ENCODE data around the gene STRBP. TPM values are rescaled to one million over a fixed set of nuclear protein-coding genes. Genes with fewer than 3 reads are reported as not detected.

STRBP gene
- total RNA-seq (10 to 100 TPM; 21.1 to 23.8 TPM), polyA plus RNA-seq (10 to 100 TPM; 17.5 to 21.5 TPM)

DNA sequence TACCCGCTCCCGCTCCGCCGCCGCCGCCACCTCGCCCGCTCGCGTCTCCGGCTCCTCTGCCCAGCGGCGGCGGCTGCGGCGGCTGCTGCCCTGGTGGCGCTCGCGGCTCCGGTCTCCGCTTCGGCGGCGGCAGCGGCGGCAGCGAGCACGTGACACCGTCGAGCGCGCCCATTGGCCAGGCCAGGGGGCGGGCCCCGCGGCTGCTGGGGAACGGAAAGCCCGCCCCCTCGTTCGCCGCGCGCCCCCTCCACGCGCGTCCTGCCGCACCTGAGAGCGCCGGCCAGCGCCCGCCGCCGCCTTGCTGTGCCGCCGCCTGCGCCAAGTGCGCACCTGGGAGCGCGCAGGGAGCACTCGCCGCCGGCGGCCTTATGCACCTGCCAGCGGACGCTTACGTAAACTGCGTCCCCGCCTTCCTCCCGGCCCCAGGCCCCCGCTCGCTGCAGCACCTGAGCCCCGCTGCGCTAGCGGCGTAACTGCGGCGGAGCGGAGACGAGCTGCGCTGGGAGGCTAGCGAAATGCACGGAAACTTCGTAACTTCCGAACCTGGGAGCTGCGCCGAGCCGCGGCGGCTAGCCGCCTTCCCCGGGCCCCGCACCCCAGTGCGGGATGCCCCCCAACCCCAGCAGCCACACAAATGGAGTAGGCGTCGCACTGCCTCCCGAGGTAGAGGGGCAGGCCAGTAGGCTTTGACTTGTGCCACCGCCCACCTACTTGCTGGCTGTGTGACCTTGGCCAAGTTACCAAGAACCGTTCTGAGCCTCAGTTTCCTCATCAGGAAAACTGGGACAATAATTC lies at the start of gene STRBP:
Gene STRBP, minus strand, starts transcription at position 122 of the 795 bp plus-strand sequence. CDS start 84,452 bp downstream, outside the sequence.
- Histone ChIP-seq H3K36me3 (ENCODE audit: insufficient read depth, low read length) (no peaks in the 10 kb centered on the region), H3K27me3 (ENCODE audit: insufficient read depth, low read length) (no peaks in the 10 kb centered on the region), H3K4me3 (ENCODE audit: low read length in 2 of 2) (peak within 1 kb of the TSS; percentile 68 to 76), H3K4me1 (ENCODE audit: insufficient read depth, low read length) (peaks cover 22% of the 10 kb centered on the region), H3K27ac (ENCODE audit: low read depth, low read length) (peak within 1 kb of the TSS; percentile 63), H3K9me3 (ENCODE audit: control insufficient read depth in 1 of 2, low read length in 2 of 2) (no peaks in the 10 kb centered on the region)
- no peaks in the 10 kb centered on the region for H3K27me3 Mint-ChIP-seq
- ChIA-PET POLR2A (ENCODE audit: partially characterized antibody) (interaction anchor here (0.7 to 1.8 kb wide), 5 partner anchors 37 to 365 kb away, joined by 3 to 12 read pairs (median 4); no protein-coding TSS in a partner anchor), CTCF (ENCODE audit: partially characterized antibody) (interaction anchor here (0.9 to 1.5 kb wide), 5 partner anchors 13 to 81 kb away, joined by 3 to 9 read pairs (median 3); no protein-coding TSS in a partner anchor)
- peak within 1 kb of the TSS; percentile 77 to 94 (median 89) for H3K27ac Mint-ChIP-seq
- DNase-seq, result peak; percentile 89 to 98 (median 95)
- no peaks in the 10 kb centered on the region for H3K36me3 Mint-ChIP-seq
- peaks cover 19 to 33% (median 24%) of the 10 kb centered on the region in 4 donors for H3K4me1 Mint-ChIP-seq
- H3K9me3 Mint-ChIP-seq, result no peaks in the 10 kb centered on the region
- H3K4me3 Mint-ChIP-seq, result peak within 1 kb of the TSS; percentile 82 to 93 (median 90)
- intact Hi-C loops (cut with micrococcal nuclease), result loop anchor here (1.0 to 10.0 kb wide), 4 partner anchors 54 to 440 kb away; partner anchors contain the start of genes PDCL and RABGAP1

DNA sequence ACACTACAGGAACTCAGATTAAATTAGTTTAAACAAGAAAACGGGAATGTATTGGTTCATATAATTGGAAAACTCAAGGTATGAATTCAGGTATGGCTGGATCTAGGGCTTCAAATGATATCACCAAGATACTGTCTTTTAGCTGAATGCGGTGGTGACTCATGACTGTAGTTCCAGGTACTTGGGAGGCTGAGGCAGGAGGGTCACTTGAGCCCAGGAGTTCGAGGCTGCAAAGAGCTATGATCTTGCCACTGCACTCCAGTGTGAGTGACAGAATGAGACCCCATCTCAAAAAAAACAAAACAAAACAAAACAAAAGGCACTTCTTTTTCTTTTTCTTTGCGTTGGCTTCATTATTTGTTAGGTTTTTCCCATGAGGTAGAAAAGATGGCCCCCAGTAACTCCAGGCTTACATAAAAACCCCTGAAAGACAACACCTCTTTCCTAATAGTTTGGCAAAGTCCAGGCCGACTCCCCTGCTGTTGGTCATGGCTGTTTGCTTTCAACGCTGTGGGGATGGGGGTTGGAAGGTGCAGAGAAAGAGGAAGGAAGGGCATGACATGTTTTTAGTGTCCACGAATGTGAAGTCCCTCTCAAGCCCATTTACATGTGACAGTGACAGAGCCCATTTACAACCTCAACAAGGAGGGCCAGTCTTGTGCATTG lies 47.8 kb upstream of the STRBP start:
- H3K27ac Mint-ChIP-seq, result no peak overlapping the region

DNA sequence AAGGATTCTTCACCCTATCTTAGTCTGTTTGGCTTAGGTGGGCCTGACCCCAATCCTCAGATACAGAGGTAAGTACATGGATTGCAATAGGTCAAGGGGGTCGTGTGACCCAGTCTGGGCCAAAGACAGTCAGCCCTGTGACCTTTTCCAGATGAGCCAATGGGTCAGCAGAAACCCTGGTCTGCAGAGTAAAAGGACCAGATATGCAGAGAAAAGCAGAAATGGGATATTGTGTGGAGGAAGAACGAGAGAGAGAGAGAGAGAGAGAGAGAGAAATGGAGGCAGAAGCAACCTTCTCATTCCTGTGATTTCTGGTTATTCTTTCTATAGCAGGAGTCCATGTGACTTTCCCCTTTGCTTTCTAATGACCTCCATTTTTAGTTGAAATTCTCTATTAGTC lies 47.2 kb upstream of the STRBP start:
- no peak overlapping the region for H3K4me3 ChIP-seq (ENCODE audit: low read length in 2 of 2)
- no peak overlapping the region for H3K27ac ChIP-seq (ENCODE audit: low read depth, low read length)
- H3K27ac Mint-ChIP-seq, result peak overlapping the region in 1 of 7 donors; percentile 36
- no peaks in the 10 kb centered on the region for H3K36me3 ChIP-seq (ENCODE audit: insufficient read depth, low read length)
- peaks cover 0 to 7% of the 10 kb centered on the region in 2 donors for H3K27me3 Mint-ChIP-seq
- ChIA-PET POLR2A (ENCODE audit: partially characterized antibody) (no interaction called here), CTCF (ENCODE audit: partially characterized antibody) (no interaction called here)
- H3K27me3 ChIP-seq (ENCODE audit: insufficient read depth, low read length), result no peaks in the 10 kb centered on the region
- no peaks in the 10 kb centered on the region for H3K36me3 Mint-ChIP-seq
- peaks cover 0 to 1% (median 0%) of the 10 kb centered on the region in 8 donors for H3K9me3 Mint-ChIP-seq
- H3K4me1 ChIP-seq (ENCODE audit: insufficient read depth, low read length), result no peaks in the 10 kb centered on the region
- no peak overlapping the region for H3K4me3 Mint-ChIP-seq
- no peak for DNase-seq
- intact Hi-C loops (cut with micrococcal nuclease), result no loop called here
- no peaks in the 10 kb centered on the region for H3K9me3 ChIP-seq (ENCODE audit: control insufficient read depth in 1 of 2, low read length in 2 of 2)
- peaks cover 0 to 12% (median 1%) of the 10 kb centered on the region in 4 donors for H3K4me1 Mint-ChIP-seq

More for the DNA sequence above, 47.8 kb upstream of the STRBP start:
- peaks cover 2% of the 10 kb centered on the region for H3K4me1 ChIP-seq (ENCODE audit: insufficient read depth, low read length)
- no peak for DNase-seq
- Mint-ChIP-seq H3K9me3 (peaks cover 0 to 1% (median 0%) of the 10 kb centered on the region in 8 donors), H3K4me1 (peaks cover under 1 to 14% (median 1%) of the 10 kb centered on the region in 4 donors), H3K36me3 (no peaks in the 10 kb centered on the region), H3K27me3 (peaks cover 0 to 7% of the 10 kb centered on the region in 2 donors), H3K4me3 (no peak overlapping the region)
- intact Hi-C loops (cut with micrococcal nuclease), result no loop called here
- H3K4me3 ChIP-seq (ENCODE audit: low read length in 2 of 2), result no peak overlapping the region
- no peaks in the 10 kb centered on the region for H3K36me3 ChIP-seq (ENCODE audit: insufficient read depth, low read length)
- no peaks in the 10 kb centered on the region for H3K27me3 ChIP-seq (ENCODE audit: insufficient read depth, low read length)
- no peaks in the 10 kb centered on the region for H3K9me3 ChIP-seq (ENCODE audit: control insufficient read depth in 1 of 2, low read length in 2 of 2)
- ChIA-PET POLR2A (ENCODE audit: partially characterized antibody) (no interaction called here), CTCF (ENCODE audit: partially characterized antibody) (no interaction called here)
- no peak overlapping the region for H3K27ac ChIP-seq (ENCODE audit: low read depth, low read length)

DNA sequence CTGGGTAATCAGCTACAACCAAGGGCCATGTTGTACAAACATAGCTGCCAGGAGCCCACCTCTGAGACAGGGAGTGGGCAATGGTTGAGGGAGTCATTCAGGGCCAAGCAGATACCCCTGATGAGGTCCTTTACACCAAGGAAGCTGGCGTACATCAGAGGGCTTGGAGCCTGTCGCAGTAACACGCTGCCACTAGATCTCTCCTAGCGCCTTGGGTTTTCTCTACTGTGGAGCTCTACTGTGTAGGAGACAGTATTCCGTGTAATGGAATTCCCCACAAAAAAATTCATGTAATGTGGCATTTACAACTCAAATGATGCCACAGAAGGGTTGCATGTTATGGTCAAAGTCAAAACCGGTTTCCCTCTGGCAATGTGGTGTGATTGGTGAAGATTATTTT lies 46.2 kb upstream of the STRBP start:
- no peak overlapping the region for H3K27ac Mint-ChIP-seq
- Histone ChIP-seq H3K4me1 (ENCODE audit: insufficient read depth, low read length) (no peaks in the 10 kb centered on the region), H3K9me3 (ENCODE audit: control insufficient read depth in 1 of 2, low read length in 2 of 2) (no peaks in the 10 kb centered on the region), H3K27me3 (ENCODE audit: insufficient read depth, low read length) (no peaks in the 10 kb centered on the region), H3K36me3 (ENCODE audit: insufficient read depth, low read length) (no peaks in the 10 kb centered on the region), H3K4me3 (ENCODE audit: low read length in 2 of 2) (no peak overlapping the region), H3K27ac (ENCODE audit: low read depth, low read length) (no peak overlapping the region)
- H3K27me3 Mint-ChIP-seq, result peaks cover 0 to 7% of the 10 kb centered on the region in 2 donors
- H3K9me3 Mint-ChIP-seq, result peaks cover 0 to 1% (median 0%) of the 10 kb centered on the region in 8 donors
- ChIA-PET CTCF (ENCODE audit: partially characterized antibody) (interaction anchor here (1.1 kb wide), 1 partner anchor 9 kb away, joined by 3 read pairs; no protein-coding TSS in a partner anchor), POLR2A (ENCODE audit: partially characterized antibody) (interaction anchor here (1.1 kb wide), 1 partner anchor 8 kb away, joined by 3 read pairs; no protein-coding TSS in a partner anchor)
- H3K4me3 Mint-ChIP-seq, result no peak overlapping the region
- no peaks in the 10 kb centered on the region for H3K36me3 Mint-ChIP-seq
- H3K4me1 Mint-ChIP-seq, result peaks cover 0 to 12% (median 1%) of the 10 kb centered on the region in 4 donors
- intact Hi-C loops (cut with micrococcal nuclease), result no loop called here
- DNase-seq, result no peak

DNA sequence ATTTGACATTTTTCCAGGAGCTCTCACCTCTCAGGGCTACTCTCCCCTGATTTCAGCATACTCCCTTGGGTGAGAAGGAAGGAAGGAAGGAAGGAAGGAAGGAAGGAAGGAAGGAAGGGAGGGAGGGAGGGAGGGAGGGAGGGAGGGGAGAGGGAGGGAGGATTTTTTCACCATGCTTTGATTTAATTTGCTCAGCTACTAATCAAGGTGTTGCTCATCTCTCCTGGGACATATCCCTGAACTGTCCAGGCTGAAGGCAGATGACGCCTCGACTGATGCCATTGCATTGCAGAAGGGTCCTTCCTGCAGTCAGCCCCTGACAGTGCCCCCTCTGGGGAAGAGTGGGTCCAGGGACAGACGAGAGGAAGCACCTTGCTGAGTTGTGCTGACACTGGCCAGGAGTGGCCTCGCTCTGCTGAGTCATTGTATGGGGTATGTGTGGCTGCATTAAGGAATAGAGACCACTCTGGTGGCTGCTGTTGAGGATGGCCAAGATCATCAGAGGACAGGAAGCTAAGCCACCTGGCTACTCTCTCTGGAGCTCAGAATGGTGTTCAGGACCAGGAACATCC lies 44.0 kb upstream of the STRBP start:
- no peak overlapping the region for H3K4me3 Mint-ChIP-seq
- no peaks in the 10 kb centered on the region for H3K27me3 ChIP-seq (ENCODE audit: insufficient read depth, low read length)
- H3K9me3 ChIP-seq (ENCODE audit: control insufficient read depth in 1 of 2, low read length in 2 of 2), result no peaks in the 10 kb centered on the region
- peaks cover 0 to 12% (median 1%) of the 10 kb centered on the region in 4 donors for H3K4me1 Mint-ChIP-seq
- ChIA-PET POLR2A (ENCODE audit: partially characterized antibody) (no interaction called here), CTCF (ENCODE audit: partially characterized antibody) (no interaction called here)
- H3K27ac Mint-ChIP-seq, result no peak overlapping the region
- no peaks in the 10 kb centered on the region for H3K4me1 ChIP-seq (ENCODE audit: insufficient read depth, low read length)
- H3K27ac ChIP-seq (ENCODE audit: low read depth, low read length), result no peak overlapping the region
- intact Hi-C loops (cut with micrococcal nuclease), result no loop called here
- peaks cover 0 to 7% of the 10 kb centered on the region in 2 donors for H3K27me3 Mint-ChIP-seq
- H3K36me3 Mint-ChIP-seq, result no peaks in the 10 kb centered on the region
- no peak for DNase-seq
- no peak overlapping the region for H3K4me3 ChIP-seq (ENCODE audit: low read length in 2 of 2)
- peaks cover 0 to 1% (median 0%) of the 10 kb centered on the region in 8 donors for H3K9me3 Mint-ChIP-seq
- H3K36me3 ChIP-seq (ENCODE audit: insufficient read depth, low read length), result no peaks in the 10 kb centered on the region

DNA sequence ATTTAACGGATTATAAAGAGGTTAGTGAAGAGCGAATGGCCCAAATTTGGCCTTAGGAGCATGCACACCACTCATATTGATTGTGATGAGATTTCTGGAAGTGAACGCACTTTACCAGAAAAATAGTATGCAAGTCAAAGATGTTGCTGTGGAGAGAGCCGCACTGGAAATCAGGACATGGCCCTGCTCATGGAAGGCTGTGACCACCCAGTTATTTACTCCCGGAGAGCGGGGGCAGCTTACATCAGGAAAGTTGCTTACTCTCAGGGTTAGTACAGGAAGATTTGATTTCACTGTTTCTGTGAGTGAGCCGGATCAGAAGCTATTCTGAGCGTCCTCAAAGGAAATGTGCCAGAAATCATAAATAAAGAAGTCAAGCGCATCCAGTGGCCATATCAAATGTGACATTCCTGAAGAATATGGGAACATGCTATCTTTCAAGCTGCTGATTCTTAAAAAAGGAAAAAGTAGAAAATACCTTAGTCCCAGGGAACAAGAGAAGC lies 42.9 kb upstream of the STRBP start:
- Histone ChIP-seq H3K36me3 (ENCODE audit: insufficient read depth, low read length) (no peaks in the 10 kb centered on the region), H3K4me3 (ENCODE audit: low read length in 2 of 2) (no peak overlapping the region), H3K4me1 (ENCODE audit: insufficient read depth, low read length) (peaks cover 3% of the 10 kb centered on the region), H3K27ac (ENCODE audit: low read depth, low read length) (no peak overlapping the region), H3K27me3 (ENCODE audit: insufficient read depth, low read length) (no peaks in the 10 kb centered on the region), H3K9me3 (ENCODE audit: control insufficient read depth in 1 of 2, low read length in 2 of 2) (no peaks in the 10 kb centered on the region)
- POLR2A ChIA-PET (ENCODE audit: partially characterized antibody), result no interaction called here
- no peak overlapping the region for H3K4me3 Mint-ChIP-seq
- H3K4me1 Mint-ChIP-seq, result peaks cover 0 to 12% (median 1%) of the 10 kb centered on the region in 4 donors
- H3K36me3 Mint-ChIP-seq, result no peaks in the 10 kb centered on the region
- DNase-seq, result no peak
- CTCF ChIA-PET (ENCODE audit: partially characterized antibody), result no interaction called here
- intact Hi-C loops (cut with micrococcal nuclease), result no loop called here
- peaks cover 0 to 7% of the 10 kb centered on the region in 2 donors for H3K27me3 Mint-ChIP-seq
- H3K27ac Mint-ChIP-seq, result no peak overlapping the region
- peaks cover 0 to 1% (median 0%) of the 10 kb centered on the region in 8 donors for H3K9me3 Mint-ChIP-seq

Data from CD4-positive, alpha-beta memory T cell (primary cell).